A673 (cell line): ENCODE measurements around the gene ZNF771.

ENCODE experiments used
- CTCF ChIP-seq: fragments of 300-800, 200-600 bp; sonication (generic); conservative IDR thresholded peaks from 2 replicates; pipeline ENCODE4 v1.5.1; 2017; ENCODE audit warnings: low read depth, mild to moderate bottlenecking, antibody characterized with exemption, low read length, moderate library complexity, mixed read lengths
- EZH2 ChIP-seq: fragments of 200-600 bp; sonication (generic); IDR thresholded peaks from 2 replicates; pipeline ENCODE4 v1.6.1; 2017; ENCODE audit warnings: borderline replicate concordance, low read depth, mild to moderate bottlenecking, mixed read lengths, antibody characterized with exemption, low read length; ENCODE audit not compliant: poor library complexity, severe bottlenecking

DNA sequence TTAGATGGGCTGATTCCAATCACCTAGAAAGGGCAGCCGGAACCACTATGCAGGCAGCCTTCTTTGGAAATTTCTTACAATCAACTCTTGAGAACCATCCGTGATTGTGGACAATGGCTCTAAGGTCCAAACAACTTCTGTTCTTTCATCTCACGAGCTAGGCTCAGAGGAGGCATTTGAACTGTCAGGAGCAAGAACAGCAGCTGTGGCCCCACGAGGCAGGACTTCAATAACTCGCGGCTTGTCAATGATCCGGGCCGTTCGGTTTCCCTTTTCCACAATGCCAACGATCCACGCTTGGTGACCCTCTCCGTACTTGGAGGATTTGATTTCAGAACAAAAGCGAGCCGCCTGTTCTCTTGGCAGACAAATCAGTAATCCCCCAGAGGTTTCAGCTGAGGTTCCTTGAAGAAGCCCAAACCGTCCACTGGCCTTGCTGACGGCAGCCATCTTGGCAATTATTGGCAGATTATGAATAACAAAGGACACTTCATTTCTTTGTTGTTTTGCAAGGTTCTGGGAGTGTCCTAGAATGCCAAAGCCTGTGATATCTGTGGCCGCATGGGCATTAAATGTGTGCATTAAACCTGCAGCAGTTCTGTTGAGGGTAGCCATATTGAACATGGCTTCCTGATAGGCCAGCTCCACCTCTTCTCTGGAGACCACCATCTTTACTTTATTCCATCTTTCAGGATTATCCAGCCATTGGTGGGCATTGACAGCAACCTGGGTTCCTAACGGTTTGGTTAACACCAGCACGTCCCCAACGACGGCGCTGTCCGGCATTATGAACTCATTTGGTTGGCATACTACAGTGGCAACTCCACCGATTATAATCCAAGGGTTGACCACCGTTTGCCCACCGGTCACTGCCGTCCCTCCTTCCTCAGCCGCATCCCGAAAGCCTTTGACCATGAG, 37.1 kb downstream of the ZNF771 start:
- TF ChIP-seq CTCF (no peak), EZH2 (no peak)
